ENCODE measurements around the gene MMD2. TPM values are rescaled to one million over a fixed set of nuclear protein-coding genes. Genes with fewer than 3 reads are reported as not detected.

Gene MMD2
- total RNA-seq, 1 donor from 2014 or later, result not detected

- DNase-seq (ENCODE audit: missing footprints) (no peak), ATAC-seq (no peak)
- intact Hi-C loops (cut with DNase I), result loop anchor here (5.0 kb wide), 1 partner anchor 43 kb away; no protein-coding TSS in a partner anchor
Measured at GRCh38 chr7:4880218-4880617, 78.8 kb downstream of the MMD2 start.

GRCh38 chr7:4879396-4880081 lies 79.4 kb downstream of the MMD2 start:
- intact Hi-C loops (cut with DNase I), result loop anchor here (5.0 kb wide), 1 partner anchor 42 kb away; no protein-coding TSS in a partner anchor
- no peak for DNase-seq (ENCODE audit: missing footprints)
- no peak for ATAC-seq

- intact Hi-C loops (cut with DNase I), result no loop called here
- no peak for ATAC-seq
Measured at GRCh38 chr7:4878336-4879335, 80.4 kb downstream of the MMD2 start.

GRCh38 chr7:4876586-4876985 lies 82.4 kb downstream of the MMD2 start:
- ATAC-seq (no peak), DNase-seq (ENCODE audit: missing footprints) (no peak)
- intact Hi-C loops (cut with DNase I), result no loop called here

More at GRCh38 chr7:4878336-4879335, 80.4 kb downstream of the MMD2 start:
- DNase-seq (ENCODE audit: missing footprints), result no peak

GRCh38 chr7:4875391-4875790 lies 83.6 kb downstream of the MMD2 start:
- DNase-seq (ENCODE audit: missing footprints), result no peak
- no peak for ATAC-seq
- intact Hi-C loops (cut with DNase I), result no loop called here

- intact Hi-C loops (cut with DNase I), result no loop called here
- DNase-seq (ENCODE audit: missing footprints) (no peak), ATAC-seq (no peak)
Measured at GRCh38 chr7:4873071-4873944, 85.7 kb downstream of the MMD2 start.

- intact Hi-C loops (cut with DNase I), result no loop called here
- ATAC-seq (peak; percentile 56), DNase-seq (ENCODE audit: missing footprints) (no peak)
Measured at GRCh38 chr7:4871930-4872675, 86.9 kb downstream of the MMD2 start.

- no peak for ATAC-seq
- intact Hi-C loops (cut with DNase I), result no loop called here
- no peak for DNase-seq (ENCODE audit: missing footprints)
Measured at GRCh38 chr7:4871056-4871680, 87.8 kb downstream of the MMD2 start.

- ATAC-seq, result no peak
- intact Hi-C loops (cut with DNase I), result no loop called here
Measured at GRCh38 chr7:4868493-4868892, 90.5 kb downstream of the MMD2 start.

GRCh38 chr7:4866528-4867496 lies 92.2 kb downstream of the MMD2 start:
- DNase-seq (ENCODE audit: missing footprints) (no peak), ATAC-seq (no peak)
- intact Hi-C loops (cut with DNase I), result no loop called here

More at GRCh38 chr7:4868493-4868892, 90.5 kb downstream of the MMD2 start:
- no peak for DNase-seq (ENCODE audit: missing footprints)

GRCh38 chr7:4862156-4862555 lies 96.8 kb downstream of the MMD2 start:
- intact Hi-C loops (cut with DNase I), result no loop called here
- DNase-seq (ENCODE audit: missing footprints) (no peak), ATAC-seq (no peak)

GRCh38 chr7:4861673-4862072 lies 97.3 kb downstream of the MMD2 start, which contains the start of gene PAPOLB:
Gene PAPOLB, minus strand, starts transcription at chr7:4862030. Its CDS starts 220 bp downstream, at chr7:4861810.
- peak; percentile 67 for DNase-seq (ENCODE audit: missing footprints)
- peak; percentile 60 for ATAC-seq
- intact Hi-C loops (cut with DNase I), result no loop called here

- no peak for ATAC-seq
- intact Hi-C loops (cut with DNase I), result no loop called here
- no peak for DNase-seq (ENCODE audit: missing footprints)
Measured at GRCh38 chr7:4861227-4861626, 97.8 kb downstream of the MMD2 start.

GRCh38 chr7:4857189-4857588 lies 101.8 kb downstream of the MMD2 start:
- intact Hi-C loops (cut with DNase I), result no loop called here
- DNase-seq (ENCODE audit: missing footprints), result no peak
- ATAC-seq, result no peak

- intact Hi-C loops (cut with DNase I), result no loop called here
- DNase-seq (ENCODE audit: missing footprints) (no peak), ATAC-seq (no peak)
Measured at GRCh38 chr7:4856336-4857057, 102.5 kb downstream of the MMD2 start.
